Measurements from ENCODE around the gene PIP5K1A.
"Not testable (repeated sequence)": the region's sequence is repeated elsewhere in the genome, so short reads cannot be mapped to it uniquely, and the experiment has no call there.

The PIP5K1A gene

DNA sequence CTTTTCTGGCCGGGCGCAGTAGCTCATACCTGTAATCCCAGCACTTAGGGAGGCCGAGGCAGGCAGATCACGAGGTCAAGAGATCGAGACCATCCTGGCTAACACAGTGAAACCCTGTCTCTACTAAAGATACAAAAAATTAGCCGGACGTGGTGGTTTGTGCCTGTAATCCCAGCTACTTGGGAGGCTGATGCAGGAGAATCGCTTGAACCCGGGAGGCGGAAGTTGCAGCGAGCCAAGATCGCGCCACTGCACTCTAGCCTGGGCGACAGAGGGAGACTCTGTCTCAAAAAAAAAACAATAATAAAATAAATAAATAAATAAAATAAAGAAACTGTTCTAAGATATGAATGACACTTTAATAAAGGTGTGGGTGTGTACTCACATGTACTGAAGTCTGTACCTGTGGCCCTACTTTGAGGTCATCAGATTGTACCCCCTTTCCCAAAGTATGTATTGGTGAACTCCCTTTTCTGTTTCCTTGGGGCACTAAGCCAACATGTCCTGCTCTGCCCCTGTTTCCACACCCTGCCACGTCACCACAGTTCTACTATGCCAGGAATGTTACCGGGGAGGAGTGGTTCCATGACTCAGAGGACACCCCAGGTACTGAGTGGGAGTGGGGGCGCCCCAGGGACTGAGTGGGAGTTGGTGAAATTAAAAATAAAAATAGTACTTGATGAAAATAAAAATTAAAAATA is 3.3 kb upstream of the PIP5K1A start:
- not testable (repeated sequence) for H3K4me3 ChIP-seq (ENCODE audit: low read depth, low read length)
- TF ChIP-seq EGR2 (tag by site-specific recombination; IDR thresholded peaks at IDR 0.05; ENCODE audit: low read depth) (peak; percentile 52), KLF1 (tag by site-specific recombination; IDR thresholded peaks at IDR 0.05) (0 out of 2 replicates have a peak, but pooled peaks have one; percentile 33), ZNF629 (tag by site-specific recombination; IDR thresholded peaks at IDR 0.05) (0 out of 2 replicates have a peak, but pooled peaks have one; percentile 36), ZFHX2 (tag by site-specific recombination; conservative IDR thresholded peaks at IDR 0.05) (peak; percentile 87), GLIS2 (tag by site-specific recombination; IDR thresholded peaks at IDR 0.05) (peak; percentile 49; the same call in 1 of the 2 replicates), KLF8 (tag by site-specific recombination; IDR thresholded peaks at IDR 0.05) (0 out of 2 replicates have a peak, but pooled peaks have one; percentile 18)
- TF ChIP-seq, protein P1, sequence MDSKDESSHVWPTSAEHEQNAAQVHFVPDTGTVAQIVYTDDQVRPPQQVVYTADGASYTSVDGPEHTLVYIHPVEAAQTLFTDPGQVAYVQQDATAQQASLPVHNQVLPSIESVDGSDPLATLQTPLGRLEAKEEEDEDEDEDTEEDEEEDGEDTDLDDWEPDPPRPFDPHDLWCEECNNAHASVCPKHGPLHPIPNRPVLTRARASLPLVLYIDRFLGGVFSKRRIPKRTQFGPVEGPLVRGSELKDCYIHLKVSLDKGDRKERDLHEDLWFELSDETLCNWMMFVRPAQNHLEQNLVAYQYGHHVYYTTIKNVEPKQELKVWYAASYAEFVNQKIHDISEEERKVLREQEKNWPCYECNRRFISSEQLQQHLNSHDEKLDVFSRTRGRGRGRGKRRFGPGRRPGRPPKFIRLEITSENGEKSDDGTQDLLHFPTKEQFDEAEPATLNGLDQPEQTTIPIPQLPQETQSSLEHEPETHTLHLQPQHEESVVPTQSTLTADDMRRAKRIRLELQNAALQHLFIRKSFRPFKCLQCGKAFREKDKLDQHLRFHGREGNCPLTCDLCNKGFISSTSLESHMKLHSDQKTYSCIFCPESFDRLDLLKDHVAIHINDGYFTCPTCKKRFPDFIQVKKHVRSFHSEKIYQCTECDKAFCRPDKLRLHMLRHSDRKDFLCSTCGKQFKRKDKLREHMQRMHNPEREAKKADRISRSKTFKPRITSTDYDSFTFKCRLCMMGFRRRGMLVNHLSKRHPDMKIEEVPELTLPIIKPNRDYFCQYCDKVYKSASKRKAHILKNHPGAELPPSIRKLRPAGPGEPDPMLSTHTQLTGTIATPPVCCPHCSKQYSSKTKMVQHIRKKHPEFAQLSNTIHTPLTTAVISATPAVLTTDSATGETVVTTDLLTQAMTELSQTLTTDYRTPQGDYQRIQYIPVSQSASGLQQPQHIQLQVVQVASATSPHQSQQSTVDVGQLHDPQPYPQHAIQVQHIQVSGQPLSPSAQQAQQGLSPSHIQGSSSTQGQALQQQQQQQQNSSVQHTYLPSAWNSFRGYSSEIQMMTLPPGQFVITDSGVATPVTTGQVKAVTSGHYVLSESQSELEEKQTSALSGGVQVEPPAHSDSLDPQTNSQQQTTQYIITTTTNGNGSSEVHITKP (tag by site-specific recombination; IDR thresholded peaks at IDR 0.05): peak; percentile 98
- TF ChIP-seq, protein P2, sequence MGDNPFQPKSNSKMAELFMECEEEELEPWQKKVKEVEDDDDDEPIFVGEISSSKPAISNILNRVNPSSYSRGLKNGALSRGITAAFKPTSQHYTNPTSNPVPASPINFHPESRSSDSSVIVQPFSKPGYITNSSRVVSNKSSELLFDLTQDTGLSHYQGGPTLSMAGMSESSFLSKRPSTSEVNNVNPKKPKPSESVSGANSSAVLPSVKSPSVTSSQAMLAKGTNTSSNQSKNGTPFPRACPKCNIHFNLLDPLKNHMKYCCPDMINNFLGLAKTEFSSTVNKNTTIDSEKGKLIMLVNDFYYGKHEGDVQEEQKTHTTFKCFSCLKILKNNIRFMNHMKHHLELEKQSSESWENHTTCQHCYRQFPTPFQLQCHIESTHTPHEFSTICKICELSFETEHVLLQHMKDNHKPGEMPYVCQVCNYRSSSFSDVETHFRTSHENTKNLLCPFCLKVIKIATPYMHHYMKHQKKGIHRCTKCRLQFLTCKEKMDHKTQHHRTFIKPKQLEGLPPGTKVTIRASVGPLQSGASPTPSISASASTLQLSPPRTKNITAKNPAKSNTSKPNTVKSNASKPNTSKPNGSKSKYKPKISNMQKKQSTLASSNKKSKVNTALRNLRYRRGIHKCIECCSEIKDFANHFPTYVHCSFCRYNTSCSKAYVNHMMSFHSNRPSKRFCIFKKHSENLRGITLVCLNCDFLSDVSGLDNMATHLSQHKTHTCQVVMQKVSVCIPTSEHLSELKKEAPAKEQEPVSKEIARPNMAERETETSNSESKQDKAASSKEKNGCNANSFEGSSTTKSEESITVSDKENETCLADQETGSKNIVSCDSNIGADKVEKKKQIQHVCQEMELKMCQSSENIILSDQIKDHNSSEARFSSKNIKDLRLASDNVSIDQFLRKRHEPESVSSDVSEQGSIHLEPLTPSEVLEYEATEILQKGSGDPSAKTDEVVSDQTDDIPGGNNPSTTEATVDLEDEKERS (tag by site-specific recombination; IDR thresholded peaks at IDR 0.05): 0 out of 2 replicates have a peak, but pooled peaks have one; percentile 18
- TF ChIP-seq, protein P3, sequence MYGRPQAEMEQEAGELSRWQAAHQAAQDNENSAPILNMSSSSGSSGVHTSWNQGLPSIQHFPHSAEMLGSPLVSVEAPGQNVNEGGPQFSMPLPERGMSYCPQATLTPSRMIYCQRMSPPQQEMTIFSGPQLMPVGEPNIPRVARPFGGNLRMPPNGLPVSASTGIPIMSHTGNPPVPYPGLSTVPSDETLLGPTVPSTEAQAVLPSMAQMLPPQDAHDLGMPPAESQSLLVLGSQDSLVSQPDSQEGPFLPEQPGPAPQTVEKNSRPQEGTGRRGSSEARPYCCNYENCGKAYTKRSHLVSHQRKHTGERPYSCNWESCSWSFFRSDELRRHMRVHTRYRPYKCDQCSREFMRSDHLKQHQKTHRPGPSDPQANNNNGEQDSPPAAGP (tag by site-specific recombination; IDR thresholded peaks at IDR 0.05): peak; percentile 67; the same call in 1 of the 2 replicates
- TF ChIP-seq, protein P4, sequence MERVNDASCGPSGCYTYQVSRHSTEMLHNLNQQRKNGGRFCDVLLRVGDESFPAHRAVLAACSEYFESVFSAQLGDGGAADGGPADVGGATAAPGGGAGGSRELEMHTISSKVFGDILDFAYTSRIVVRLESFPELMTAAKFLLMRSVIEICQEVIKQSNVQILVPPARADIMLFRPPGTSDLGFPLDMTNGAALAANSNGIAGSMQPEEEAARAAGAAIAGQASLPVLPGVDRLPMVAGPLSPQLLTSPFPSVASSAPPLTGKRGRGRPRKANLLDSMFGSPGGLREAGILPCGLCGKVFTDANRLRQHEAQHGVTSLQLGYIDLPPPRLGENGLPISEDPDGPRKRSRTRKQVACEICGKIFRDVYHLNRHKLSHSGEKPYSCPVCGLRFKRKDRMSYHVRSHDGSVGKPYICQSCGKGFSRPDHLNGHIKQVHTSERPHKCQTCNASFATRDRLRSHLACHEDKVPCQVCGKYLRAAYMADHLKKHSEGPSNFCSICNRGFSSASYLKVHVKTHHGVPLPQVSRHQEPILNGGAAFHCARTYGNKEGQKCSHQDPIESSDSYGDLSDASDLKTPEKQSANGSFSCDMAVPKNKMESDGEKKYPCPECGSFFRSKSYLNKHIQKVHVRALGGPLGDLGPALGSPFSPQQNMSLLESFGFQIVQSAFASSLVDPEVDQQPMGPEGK (tag by site-specific recombination; IDR thresholded peaks at IDR 0.05): peak; percentile 56
- CTCF ChIA-PET: interaction anchor here (0.7 to 3.8 kb wide), 6 partner anchors 57 to 145 kb away, joined by 3 to 24 read pairs (median 4); no protein-coding TSS in a partner anchor

DNA sequence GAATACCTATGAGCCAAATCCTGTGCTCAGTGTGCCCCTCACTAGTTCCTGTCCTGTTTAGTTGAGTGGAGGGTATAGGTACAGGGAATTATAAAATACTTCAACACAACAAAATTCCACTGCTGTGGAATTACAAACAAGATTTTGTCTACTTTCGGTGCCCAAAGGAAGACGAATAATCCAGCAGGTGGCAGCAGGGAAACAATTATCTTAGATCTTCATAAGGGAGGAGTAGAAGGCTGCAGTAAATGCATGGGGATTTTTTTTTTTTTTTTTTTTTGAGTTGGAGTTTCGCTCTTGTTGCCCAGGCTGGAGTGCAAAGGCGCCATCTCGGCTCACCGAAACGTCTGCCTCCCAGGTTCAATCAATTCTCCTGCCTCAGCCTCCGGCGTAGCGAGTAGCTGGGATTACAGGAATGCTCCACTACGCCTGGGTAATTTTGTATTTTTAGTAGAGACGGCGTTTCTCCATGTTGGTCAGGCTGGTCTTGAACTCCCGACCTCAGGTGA is 2.0 kb upstream of the PIP5K1A start:
- no peaks in the 10 kb centered on the region for H3K9me3 ChIP-seq (ENCODE audit: control insufficient read depth, insufficient read depth, low read depth, low read length)
- H3K4me3 ChIP-seq (ENCODE audit: low read depth, low read length): peak overlapping the region; percentile 26
- H3K4me1 ChIP-seq (ENCODE audit: control insufficient read depth, insufficient read depth, low read length): no peaks in the 10 kb centered on the region; the same call in 1 of the 2 replicates
- ChIA-PET POLR2A (interaction anchor here (0.7 to 1.2 kb wide), 2 partner anchors 58 to 144 kb away, joined by 3 to 9 read pairs; partner anchors contain the start of gene PSMD4), CTCF (interaction anchor here (0.6 to 3.8 kb wide), 11 partner anchors 8 to 144 kb away, joined by 3 to 24 read pairs (median 3); no protein-coding TSS in a partner anchor)
- H3K27ac ChIP-seq (ENCODE audit: extremely low read depth, low read depth, low read length): peak overlapping the region; percentile 35; the same call in 1 of the 2 replicates
- H3K36me3 ChIP-seq (ENCODE audit: control insufficient read depth in 2 of 2, insufficient read depth in 1 of 2, low read length in 2 of 2): no peaks in the 10 kb centered on the region; a peak in 1 of 3 replicates
- TF ChIP-seq ZFP3 (tag by site-specific recombination; IDR thresholded peaks at IDR 0.05; ENCODE audit: low read depth) (no peak), HOXD13 (CRISPR knock-in tag; IDR thresholded peaks at IDR 0.05; ENCODE audit: borderline replicate concordance) (no peak), ZBTB8A (tag by site-specific recombination; IDR thresholded peaks at IDR 0.05) (0 out of 2 replicates have a peak, but pooled peaks have one; percentile 32), ZBTB20 (tag by site-specific recombination; IDR thresholded peaks at IDR 0.05) (no peak)
- TF ChIP-seq, protein P5, sequence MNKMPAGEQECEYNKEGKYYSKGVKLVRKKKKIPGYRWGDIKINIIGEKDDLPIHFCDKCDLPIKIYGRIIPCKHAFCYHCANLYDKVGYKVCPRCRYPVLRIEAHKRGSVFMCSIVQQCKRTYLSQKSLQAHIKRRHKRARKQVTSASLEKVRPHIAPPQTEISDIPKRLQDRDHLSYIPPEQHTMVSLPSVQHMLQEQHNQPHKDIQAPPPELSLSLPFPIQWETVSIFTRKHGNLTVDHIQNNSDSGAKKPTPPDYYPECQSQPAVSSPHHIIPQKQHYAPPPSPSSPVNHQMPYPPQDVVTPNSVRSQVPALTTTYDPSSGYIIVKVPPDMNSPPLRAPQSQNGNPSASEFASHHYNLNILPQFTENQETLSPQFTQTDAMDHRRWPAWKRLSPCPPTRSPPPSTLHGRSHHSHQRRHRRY (tag by site-specific recombination; IDR thresholded peaks at IDR 0.05): no peak
- TF ChIP-seq, protein P6, sequence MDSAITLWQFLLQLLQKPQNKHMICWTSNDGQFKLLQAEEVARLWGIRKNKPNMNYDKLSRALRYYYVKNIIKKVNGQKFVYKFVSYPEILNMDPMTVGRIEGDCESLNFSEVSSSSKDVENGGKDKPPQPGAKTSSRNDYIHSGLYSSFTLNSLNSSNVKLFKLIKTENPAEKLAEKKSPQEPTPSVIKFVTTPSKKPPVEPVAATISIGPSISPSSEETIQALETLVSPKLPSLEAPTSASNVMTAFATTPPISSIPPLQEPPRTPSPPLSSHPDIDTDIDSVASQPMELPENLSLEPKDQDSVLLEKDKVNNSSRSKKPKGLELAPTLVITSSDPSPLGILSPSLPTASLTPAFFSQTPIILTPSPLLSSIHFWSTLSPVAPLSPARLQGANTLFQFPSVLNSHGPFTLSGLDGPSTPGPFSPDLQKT (IDR thresholded peaks at IDR 0.05; ENCODE audit: borderline replicate concordance, low read depth, low read length): no peak
- TF ChIP-seq, protein P7, sequence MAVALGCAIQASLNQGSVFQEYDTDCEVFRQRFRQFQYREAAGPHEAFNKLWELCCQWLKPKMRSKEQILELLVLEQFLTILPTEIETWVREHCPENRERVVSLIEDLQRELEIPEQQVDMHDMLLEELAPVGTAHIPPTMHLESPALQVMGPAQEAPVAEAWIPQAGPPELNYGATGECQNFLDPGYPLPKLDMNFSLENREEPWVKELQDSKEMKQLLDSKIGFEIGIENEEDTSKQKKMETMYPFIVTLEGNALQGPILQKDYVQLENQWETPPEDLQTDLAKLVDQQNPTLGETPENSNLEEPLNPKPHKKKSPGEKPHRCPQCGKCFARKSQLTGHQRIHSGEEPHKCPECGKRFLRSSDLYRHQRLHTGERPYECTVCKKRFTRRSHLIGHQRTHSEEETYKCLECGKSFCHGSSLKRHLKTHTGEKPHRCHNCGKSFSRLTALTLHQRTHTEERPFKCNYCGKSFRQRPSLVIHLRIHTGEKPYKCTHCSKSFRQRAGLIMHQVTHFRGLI (tag by site-specific recombination; IDR thresholded peaks at IDR 0.05): no peak; the same call in 1 of the 2 replicates

More for the DNA sequence above, 3.3 kb upstream of the PIP5K1A start:
- not testable (repeated sequence) for H3K9me3 ChIP-seq (ENCODE audit: control insufficient read depth, insufficient read depth, low read depth, low read length); H3K36me3 ChIP-seq (ENCODE audit: control insufficient read depth in 2 of 2, insufficient read depth in 1 of 2, low read length in 2 of 2); H3K4me1 ChIP-seq (ENCODE audit: control insufficient read depth, insufficient read depth, low read length); H3K27ac ChIP-seq (ENCODE audit: extremely low read depth, low read depth, low read length)
- POLR2A ChIA-PET: interaction anchor here (0.6 to 1.2 kb wide), 2 partner anchors 59 to 194 kb away, joined by 3 to 9 read pairs; partner anchors contain the start of gene PSMD4
